Stimulated activated memory B cell treated with anti-CD40 and anti-IgM and Interleukin-4, amounts not matched to agents 10 μg/mL and 1 μg/mL and 100 μg/mL, for 72 hours (primary cell): ENCODE data around the gene NDUFA13.

Experiments used
- ATAC-seq: fragments of 150-1000 bp; cut with Tn5 transposase; 2 replicates; pipeline ENCODE4 v1.10.0; 2021
- H3K27ac Mint-ChIP-seq: one replicate; pipeline ENCODE4 v1.8.0; 2022; ENCODE audit warnings: mild to moderate bottlenecking, mixed read lengths
- H3K27me3 Mint-ChIP-seq: one replicate; pipeline ENCODE4 v1.8.0; 2022; ENCODE audit warnings: mixed read lengths
- H3K36me3 Mint-ChIP-seq: one replicate; pipeline ENCODE4 v1.8.0; 2022; ENCODE audit warnings: mixed read lengths
- H3K4me1 Mint-ChIP-seq: one replicate; pipeline ENCODE4 v1.8.0; 2022; ENCODE audit warnings: mixed read lengths
- H3K4me3 Mint-ChIP-seq: one replicate; pipeline ENCODE4 v1.8.0; 2022; ENCODE audit warnings: mild to moderate bottlenecking, moderate library complexity, mixed read lengths
- H3K9me3 Mint-ChIP-seq: one replicate; pipeline ENCODE4 v1.8.0; 2022; ENCODE audit warnings: mixed read lengths

Gene NDUFA13

GRCh38 chr19:19517235-19517619 is 1.2 kb downstream of the NDUFA13 start:
- Mint-ChIP-seq H3K36me3 (peaks cover 22% of the 10 kb centered on the region), H3K9me3 (no peaks in the 10 kb centered on the region), H3K27ac (peak overlapping the region; percentile 97), H3K27me3 (no peaks in the 10 kb centered on the region), H3K4me3 (peak overlapping the region; percentile 82), H3K4me1 (peaks cover 33% of the 10 kb centered on the region)
- no peak for ATAC-seq

GRCh38 chr19:19520989-19521388 is 5.0 kb downstream of the NDUFA13 start:
- H3K4me1 Mint-ChIP-seq: peaks cover 53% of the 10 kb centered on the region
- no peak overlapping the region for H3K27ac Mint-ChIP-seq
- no peak for ATAC-seq
- H3K4me3 Mint-ChIP-seq: no peak overlapping the region
- H3K27me3 Mint-ChIP-seq: no peaks in the 10 kb centered on the region
- H3K36me3 Mint-ChIP-seq: peaks cover 22% of the 10 kb centered on the region
- H3K9me3 Mint-ChIP-seq: no peaks in the 10 kb centered on the region

- ATAC-seq: no peak
- Mint-ChIP-seq H3K9me3 (no peaks in the 10 kb centered on the region), H3K27ac (no peak overlapping the region), H3K4me3 (no peak overlapping the region), H3K4me1 (peaks cover 53% of the 10 kb centered on the region), H3K36me3 (peaks cover 32% of the 10 kb centered on the region), H3K27me3 (no peaks in the 10 kb centered on the region)
Observed at GRCh38 chr19:19523177-19523576, 7.2 kb downstream of the NDUFA13 start.

GRCh38 chr19:19524053-19524452 is 8.0 kb downstream of the NDUFA13 start:
- no peaks in the 10 kb centered on the region for H3K9me3 Mint-ChIP-seq
- peaks cover 49% of the 10 kb centered on the region for H3K4me1 Mint-ChIP-seq
- H3K4me3 Mint-ChIP-seq: peak overlapping the region; percentile 50
- peaks cover 35% of the 10 kb centered on the region for H3K36me3 Mint-ChIP-seq
- peak; percentile 63 for ATAC-seq
- H3K27me3 Mint-ChIP-seq: no peaks in the 10 kb centered on the region
- peak overlapping the region; percentile 55 for H3K27ac Mint-ChIP-seq

DNA sequence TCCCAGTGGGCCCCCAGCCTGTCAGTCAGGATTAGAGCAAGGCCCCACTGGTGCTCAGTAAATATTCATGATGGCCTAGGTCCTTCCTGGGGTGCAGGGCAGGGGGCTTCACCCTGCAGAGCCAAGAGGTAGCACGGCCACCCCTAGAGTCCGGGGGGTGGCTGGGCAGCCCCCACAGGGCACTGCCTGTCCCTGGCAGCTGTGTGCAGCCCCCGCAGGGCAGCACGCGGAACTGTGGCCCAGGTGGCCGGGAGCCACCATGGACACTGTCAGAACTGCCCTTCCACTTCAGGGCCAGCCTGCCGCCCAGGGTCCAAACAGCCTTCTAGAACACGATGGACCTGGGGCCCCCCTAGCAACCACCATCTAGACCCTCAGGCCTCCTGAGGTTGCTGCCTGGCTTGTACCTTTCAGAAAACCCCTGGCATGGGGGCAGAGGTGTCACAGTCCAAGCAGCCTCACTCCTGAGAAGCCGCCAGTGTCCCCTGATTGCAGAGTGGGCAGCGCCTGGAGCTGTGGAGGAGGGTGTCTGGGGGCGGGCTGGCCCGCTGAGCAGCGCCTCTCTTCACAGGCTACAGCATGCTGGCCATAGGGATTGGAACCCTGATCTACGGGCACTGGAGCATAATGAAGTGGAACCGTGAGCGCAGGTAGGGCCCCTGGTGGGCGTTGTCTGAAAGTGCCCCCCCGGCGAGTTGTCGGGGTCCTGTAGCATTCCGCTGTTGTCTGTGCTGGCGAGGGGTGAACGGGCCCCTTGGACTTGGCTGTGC is 9.8 kb downstream of the NDUFA13 start:
- no peak for ATAC-seq
- Mint-ChIP-seq H3K27ac (peak overlapping the region; percentile 22), H3K4me3 (no peak overlapping the region), H3K36me3 (peaks cover 20% of the 10 kb centered on the region), H3K9me3 (no peaks in the 10 kb centered on the region), H3K27me3 (no peaks in the 10 kb centered on the region), H3K4me1 (peaks cover 32% of the 10 kb centered on the region)

DNA sequence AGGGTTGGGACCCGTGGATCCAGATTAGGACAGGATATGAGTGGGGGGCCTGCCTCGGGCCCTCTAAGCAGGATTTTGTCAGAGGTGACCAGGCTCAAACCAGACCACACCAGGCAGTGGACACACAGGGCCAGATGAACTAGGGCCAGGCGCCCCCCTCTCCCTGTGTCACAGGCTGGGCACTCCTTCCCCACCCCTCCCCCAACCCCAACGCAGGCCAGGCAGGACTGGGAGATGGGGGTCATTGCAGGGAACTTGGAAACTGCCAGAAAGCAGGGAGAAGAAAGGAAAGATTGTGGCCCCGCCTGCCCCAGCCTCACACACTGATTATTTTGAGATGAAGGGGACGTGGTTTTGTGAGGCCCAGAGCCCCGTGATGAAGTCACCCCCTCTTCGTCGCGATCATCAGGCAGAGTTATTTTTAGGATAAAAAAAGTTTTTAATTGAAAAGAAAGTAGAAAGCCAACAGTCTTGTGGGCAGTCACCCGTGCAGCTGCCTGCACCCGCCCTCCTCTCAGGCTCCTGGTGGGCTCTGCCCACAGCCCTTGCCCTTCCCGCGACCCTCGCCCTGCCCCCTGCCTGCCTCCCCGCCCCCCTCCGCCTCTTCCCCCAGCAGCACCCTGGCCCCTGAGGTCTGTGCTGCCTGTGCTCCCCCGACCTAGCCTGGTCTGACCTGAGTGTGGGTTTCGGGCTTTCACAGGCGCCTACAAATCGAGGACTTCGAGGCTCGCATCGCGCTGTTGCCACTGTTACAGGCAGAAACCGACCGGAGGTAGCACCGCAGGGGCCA is 10.8 kb downstream of the NDUFA13 start:
- no peak for ATAC-seq
- Mint-ChIP-seq H3K27ac (peak overlapping the region; percentile 22), H3K4me1 (peaks cover 29% of the 10 kb centered on the region), H3K9me3 (no peaks in the 10 kb centered on the region), H3K4me3 (no peak overlapping the region), H3K27me3 (no peaks in the 10 kb centered on the region), H3K36me3 (peaks cover 20% of the 10 kb centered on the region)

- no peak overlapping the region for H3K4me3 Mint-ChIP-seq
- H3K36me3 Mint-ChIP-seq: peaks cover 20% of the 10 kb centered on the region
- H3K9me3 Mint-ChIP-seq: no peaks in the 10 kb centered on the region
- no peaks in the 10 kb centered on the region for H3K27me3 Mint-ChIP-seq
- no peak for ATAC-seq
- no peak overlapping the region for H3K27ac Mint-ChIP-seq
- peaks cover 34% of the 10 kb centered on the region for H3K4me1 Mint-ChIP-seq
Observed at GRCh38 chr19:19527371-19527656, 11.3 kb downstream of the NDUFA13 start.

GRCh38 chr19:19527674-19528625 is 11.9 kb downstream of the NDUFA13 start:
- H3K4me3 Mint-ChIP-seq: no peak overlapping the region
- H3K27ac Mint-ChIP-seq: no peak overlapping the region
- peaks cover 35% of the 10 kb centered on the region for H3K4me1 Mint-ChIP-seq
- no peak for ATAC-seq
- no peaks in the 10 kb centered on the region for H3K9me3 Mint-ChIP-seq
- H3K27me3 Mint-ChIP-seq: no peaks in the 10 kb centered on the region
- peaks cover 20% of the 10 kb centered on the region for H3K36me3 Mint-ChIP-seq

- Mint-ChIP-seq H3K36me3 (peaks cover 20% of the 10 kb centered on the region), H3K27me3 (no peaks in the 10 kb centered on the region), H3K4me1 (peaks cover 32% of the 10 kb centered on the region), H3K9me3 (no peaks in the 10 kb centered on the region), H3K4me3 (no peak within 1 kb of the TSS), H3K27ac (no peak within 1 kb of the TSS)
- no peak for ATAC-seq
Observed at GRCh38 chr19:19528721-19529490, 12.9 kb downstream of the NDUFA13 start, which contains the start of gene YJEFN3. Gene YJEFN3 (plus strand): TSS chr19:19528911. CDS start chr19:19528933, 22 bp downstream.

- ATAC-seq: no peak
- Mint-ChIP-seq H3K9me3 (no peaks in the 10 kb centered on the region), H3K4me1 (peaks cover 22% of the 10 kb centered on the region), H3K36me3 (peaks cover 20% of the 10 kb centered on the region), H3K4me3 (no peak overlapping the region), H3K27me3 (no peaks in the 10 kb centered on the region), H3K27ac (no peak overlapping the region)
Observed at GRCh38 chr19:19529783-19530422, 13.9 kb downstream of the NDUFA13 start.

GRCh38 chr19:19530423-19530804 is 14.4 kb downstream of the NDUFA13 start:
- peak overlapping the region; percentile 14 for H3K27ac Mint-ChIP-seq
- ATAC-seq: no peak

DNA sequence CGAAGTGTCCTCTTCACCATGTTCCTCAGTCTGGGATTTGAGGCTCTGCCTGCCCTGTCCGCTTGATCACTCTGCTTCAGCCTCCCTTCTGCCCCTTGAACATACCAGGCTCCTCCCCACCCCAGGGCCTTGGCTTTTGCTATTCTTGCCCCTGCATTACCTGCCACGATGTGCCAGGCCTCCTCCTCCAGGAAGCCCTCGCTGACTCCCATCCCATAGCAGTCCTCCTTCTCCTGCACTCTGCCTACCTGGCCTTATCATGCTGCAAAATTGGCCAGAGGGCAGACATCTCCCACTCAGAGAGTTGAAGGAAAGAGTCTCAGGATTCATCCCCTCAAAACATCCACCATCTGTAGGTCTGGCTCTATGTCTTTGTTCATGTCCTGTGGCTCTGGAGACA is 14.9 kb downstream of the NDUFA13 start:
- H3K27me3 Mint-ChIP-seq: no peaks in the 10 kb centered on the region
- H3K36me3 Mint-ChIP-seq: peaks cover 20% of the 10 kb centered on the region
- H3K4me3 Mint-ChIP-seq: no peak overlapping the region
- H3K4me1 Mint-ChIP-seq: peaks cover 16% of the 10 kb centered on the region
- H3K9me3 Mint-ChIP-seq: no peaks in the 10 kb centered on the region
- peak overlapping the region; percentile 14 for H3K27ac Mint-ChIP-seq
- ATAC-seq: no peak

More at GRCh38 chr19:19530423-19530804, 14.4 kb downstream of the NDUFA13 start:
- H3K27me3 Mint-ChIP-seq: no peaks in the 10 kb centered on the region
- peaks cover 17% of the 10 kb centered on the region for H3K4me1 Mint-ChIP-seq
- no peaks in the 10 kb centered on the region for H3K9me3 Mint-ChIP-seq
- no peak overlapping the region for H3K4me3 Mint-ChIP-seq
- peaks cover 20% of the 10 kb centered on the region for H3K36me3 Mint-ChIP-seq

- peak; percentile 85 for ATAC-seq
- Mint-ChIP-seq H3K4me3 (no peak overlapping the region), H3K27ac (peak overlapping the region; percentile 11), H3K4me1 (peaks cover 12% of the 10 kb centered on the region), H3K9me3 (no peaks in the 10 kb centered on the region), H3K27me3 (no peaks in the 10 kb centered on the region), H3K36me3 (peaks cover 18% of the 10 kb centered on the region)
Observed at GRCh38 chr19:19531951-19532805, 16.2 kb downstream of the NDUFA13 start.
